Liver (tissue), 9 donors: Measurements from ENCODE around the gene KIRREL1. TPM values are rescaled to one million over a fixed set of nuclear protein-coding genes. Genes with fewer than 3 reads are reported as not detected.

Experiments
- DNase-seq: peaks from one replicate; pipeline ENCODE4 v3.0.0-alpha.2; 2017; ENCODE audit warnings: low spot score
- H3K27ac ChIP-seq, 2 donors: one replicate each; pipeline ENCODE4 v1.7.0; 2013; ENCODE audit warnings: inconsistent platforms in 2 of 2, low read length in 2 of 2, control low read depth in 1 of 2, low read depth in 1 of 2, mild to moderate bottlenecking in 1 of 2
- H3K27me3 ChIP-seq, 4 donors: one replicate each; pipeline versions ENCODE4 v1.6.1 to v1.7.0; 2013; ENCODE audit warnings: low read length in 3 of 4, inconsistent platforms in 1 of 4, mild to moderate bottlenecking in 1 of 4, moderate library complexity in 1 of 4; ENCODE audit not compliant: control insufficient read depth in 4 of 4, insufficient read depth in 4 of 4
- H3K36me3 ChIP-seq, 4 donors: one replicate each; pipeline versions ENCODE4 v1.6.1 to v1.7.0; 2013; ENCODE audit warnings: low read length in 3 of 4, mild to moderate bottlenecking in 3 of 4, low read depth in 1 of 4, moderate library complexity in 1 of 4; ENCODE audit not compliant: control insufficient read depth in 4 of 4, insufficient read depth in 3 of 4
- H3K4me1 ChIP-seq, 4 donors: one replicate each; pipeline versions ENCODE4 v1.6.1 to v1.7.0; 2013; ENCODE audit warnings: low read length in 3 of 4, mild to moderate bottlenecking in 3 of 4, moderate library complexity in 1 of 4; ENCODE audit not compliant: control insufficient read depth in 4 of 4, insufficient read depth in 4 of 4
- H3K4me3 ChIP-seq, 3 donors: one replicate each; pipeline versions ENCODE4 v1.6.1 to v1.7.0; 2013; ENCODE audit warnings: low read length in 3 of 3, control low read depth in 1 of 3, low read depth in 1 of 3, mild to moderate bottlenecking in 1 of 3
- H3K9ac ChIP-seq, 2 donors: one replicate each; pipeline ENCODE4 v1.7.0; 2013; ENCODE audit warnings: low read length in 2 of 2, mild to moderate bottlenecking in 2 of 2, moderate library complexity in 2 of 2, control low read depth in 1 of 2, low read depth in 1 of 2
- H3K9me3 ChIP-seq, 4 donors: one replicate each; pipeline versions ENCODE4 v1.6.1 to v1.7.0; 2013; ENCODE audit warnings: low read length in 3 of 4; ENCODE audit not compliant: control insufficient read depth in 4 of 4
- ATF3 ChIP-seq: IDR thresholded peaks from 2 replicates; pipeline ENCODE4 v1.6.1; 2016; ENCODE audit warnings: antibody characterized with exemption
- CTCF ChIP-seq: fragments of 150-350 bp; IDR thresholded peaks from 2 replicates; pipeline ENCODE4 v1.5.1; 2017; ENCODE audit warnings: improper control_type of control experiment, low read depth, low read length; ENCODE audit not compliant: missing input control
- EGR1 ChIP-seq, 2 donors: IDR thresholded peaks; 2 replicates each; pipeline ENCODE4 v1.6.1; 2016 to 2018; ENCODE audit warnings: antibody characterized with exemption in 2 of 2, low read depth in 2 of 2
- FOXA1 ChIP-seq: IDR thresholded peaks from 2 replicates; pipeline ENCODE4 v1.6.1; 2016; ENCODE audit warnings: antibody characterized with exemption
- FOXA2 ChIP-seq: IDR thresholded peaks from 2 replicates; pipeline ENCODE4 v1.6.1; 2016; ENCODE audit warnings: antibody characterized with exemption
- HNF4A ChIP-seq, 2 donors: conservative IDR thresholded peaks; 2 replicates each; pipeline ENCODE4 v1.6.1; 2016; ENCODE audit warnings: antibody characterized with exemption in 2 of 2, mild to moderate bottlenecking in 2 of 2
- HNF4G ChIP-seq: IDR thresholded peaks from 2 replicates; pipeline ENCODE4 v1.6.1; 2016; ENCODE audit warnings: antibody characterized with exemption
- NR2F2 ChIP-seq: IDR thresholded peaks from 2 replicates; pipeline ENCODE4 v1.6.1; 2016; ENCODE audit warnings: antibody characterized with exemption
- RAD21 ChIP-seq, 2 donors: IDR thresholded peaks; 2 replicates each; pipeline ENCODE4 v1.6.1; 2016; ENCODE audit warnings: antibody characterized with exemption in 2 of 2, mild to moderate bottlenecking in 2 of 2
- REST ChIP-seq: IDR thresholded peaks from 2 replicates; pipeline ENCODE4 v1.6.1; 2016; ENCODE audit warnings: antibody characterized with exemption, mild to moderate bottlenecking
- RXRA ChIP-seq, 2 donors: IDR thresholded peaks; 2 replicates each; pipeline ENCODE4 v1.6.1; 2017 to 2018; ENCODE audit warnings: antibody characterized with exemption in 2 of 2, mild to moderate bottlenecking in 1 of 2
- SP1 ChIP-seq: IDR thresholded peaks from 2 replicates; pipeline ENCODE4 v1.6.1; 2018; ENCODE audit warnings: antibody characterized with exemption, mild to moderate bottlenecking
- TAF1 ChIP-seq: conservative IDR thresholded peaks from 2 replicates; pipeline ENCODE4 v1.6.1; 2016; ENCODE audit warnings: antibody characterized with exemption, mild to moderate bottlenecking
- ZBTB33 ChIP-seq: IDR thresholded peaks from 2 replicates; pipeline ENCODE4 v1.6.1; 2016; ENCODE audit warnings: antibody characterized with exemption
- WGBS: extraction: QIAGEN DNeasy Blood & Tissue Kit; methylation state at CpG from one replicate; pipeline ENCODE4 v1.1.7; 2013; 5-methylcytosine and 5-hydroxymethylcytosine counted together
- polyA plus RNA-seq, 2 donors: library from polyadenylated mRNA; stranded (reverse) in 1 of 2; unstranded in 1 of 2; fragments of 200-250 nt in 1 of 2; fragments of >200 nt in 1 of 2; fragmentation: Nextera tagmentation in 1 of 2; extraction: Ambion mirVana in 1 of 2; gene quantifications; one replicate each; pipeline versions ENCODE4 v1.2.1 to v1.2.3, GENCODE V29; 2013 to 2015
- total RNA-seq, 2 donors: library from RNA; depleted of rRNA; stranded (reverse); fragments of >200 nt; gene quantifications; one replicate each; pipeline ENCODE4 v1.2.3, GENCODE V29; 2014
- donor health status: healthy.
- donor health status: healthy.
- donor health status: healthy.
- donor health status: healthy.
- donor health status: healthy.

KIRREL1 gene
- total and polyA plus RNA-seq, 4 donors, result 0.82 to 6.0 (median 3.1) TPM

- no peaks in the 10 kb centered on the region for H3K9me3 ChIP-seq
- no peak overlapping the region for H3K4me3 ChIP-seq
- WGBS, result 61% methylated on average over 6 of the region's 6 CpGs
- TF ChIP-seq RAD21 (IDR thresholded peaks at IDR 0.05) (peak; percentile 68), FOXA1 (no peak), CTCF (peak; percentile 26), TAF1 (no peak)
- H3K4me1 ChIP-seq, result no peaks in the 10 kb centered on the region
- no peaks in the 10 kb centered on the region for H3K36me3 ChIP-seq
- H3K27me3 ChIP-seq, result no peaks in the 10 kb centered on the region
- DNase-seq, result no peak
- H3K27ac ChIP-seq, result no peak overlapping the region
- H3K9ac ChIP-seq, result no peak overlapping the region
Observed at GRCh38 chr1:157948312-157949073, 45.0 kb upstream of the KIRREL1 start.

GRCh38 chr1:157949074-157949354, 44.4 kb upstream of the KIRREL1 start:
- TF ChIP-seq ATF3 (no peak), REST (no peak), FOXA1 (no peak), FOXA2 (no peak), ZBTB33 (no peak), TAF1 (no peak), RAD21 (IDR thresholded peaks at IDR 0.05) (no peak), HNF4A (conservative IDR thresholded peaks at IDR 0.05) (no peak), RXRA (IDR thresholded peaks at IDR 0.05) (no peak), HNF4G (no peak), EGR1 (IDR thresholded peaks at IDR 0.05; ENCODE audit: low read depth in 2 of 2) (no peak), NR2F2 (no peak), SP1 (no peak)

More at GRCh38 chr1:157949074-157949354, 44.4 kb upstream of the KIRREL1 start:
- no peak for DNase-seq
- H3K36me3 ChIP-seq, result no peaks in the 10 kb centered on the region
- no peak overlapping the region for H3K27ac ChIP-seq
- H3K4me3 ChIP-seq, result no peak overlapping the region
- no peak overlapping the region for H3K9ac ChIP-seq
- no peaks in the 10 kb centered on the region for H3K4me1 ChIP-seq
- no peaks in the 10 kb centered on the region for H3K9me3 ChIP-seq
- H3K27me3 ChIP-seq, result no peaks in the 10 kb centered on the region
